ENCODE measurements around the gene IRF3. TPM values are rescaled to one million over a fixed set of nuclear protein-coding genes. Genes with fewer than 3 reads are reported as not detected.

The IRF3 gene
- total RNA-seq, 2 experiments from 2014 or later: 90.8 to 108 TPM

DNA sequence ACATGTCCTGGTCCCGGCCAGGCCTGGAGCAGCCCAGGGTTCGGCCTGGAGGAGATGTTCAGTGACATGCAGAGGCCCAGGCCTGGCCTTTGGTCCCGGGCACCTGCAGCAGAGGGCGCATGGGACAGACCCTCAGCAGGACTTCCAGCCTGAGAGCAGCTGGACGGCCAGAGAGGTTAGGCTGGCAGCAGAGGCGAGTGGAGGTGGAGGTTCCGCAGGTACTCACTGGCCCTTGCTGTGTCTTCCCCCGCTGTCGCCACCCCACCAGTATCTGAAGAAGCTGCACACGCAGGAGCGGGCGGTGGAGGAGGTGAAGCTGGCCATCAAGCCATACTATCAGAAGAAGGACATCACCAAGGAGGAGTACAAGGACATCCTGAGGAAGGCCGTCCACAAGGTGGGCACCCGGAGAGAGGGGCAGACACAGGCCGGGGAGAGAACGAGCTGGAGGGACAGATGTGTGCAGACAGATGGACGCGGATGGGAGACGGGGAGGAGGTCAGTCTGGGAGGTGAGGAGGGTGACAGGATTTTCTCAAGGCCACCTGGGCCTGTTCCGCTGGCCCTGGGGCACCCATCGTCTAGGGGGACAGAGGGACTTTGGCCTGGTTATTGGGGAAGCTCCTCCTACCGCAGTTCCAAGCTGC is 8.0 kb downstream of the IRF3 start:
- Mint-ChIP-seq H3K4me3 (no peak overlapping the region), H3K27ac (no peak overlapping the region), H3K36me3 (ENCODE audit: low read depth) (peaks cover 40% of the 10 kb centered on the region), H3K9me3 (no peaks in the 10 kb centered on the region), H3K27me3 (no peaks in the 10 kb centered on the region), H3K4me1 (ENCODE audit: low read depth) (peaks cover 8% of the 10 kb centered on the region)
- ChIA-PET POLR2A (interaction anchor here (0.6 to 1.8 kb wide), 4 partner anchors 14 to 116 kb away, joined by 3 to 9 read pairs (median 4); partner anchors contain the start of gene SCAF1), CTCF (no interaction called here)
- ATAC-seq (no peak), DNase-seq (no peak)
- intact Hi-C loops (cut with micrococcal nuclease): no loop called here
- TF ChIP-seq, protein P1, sequence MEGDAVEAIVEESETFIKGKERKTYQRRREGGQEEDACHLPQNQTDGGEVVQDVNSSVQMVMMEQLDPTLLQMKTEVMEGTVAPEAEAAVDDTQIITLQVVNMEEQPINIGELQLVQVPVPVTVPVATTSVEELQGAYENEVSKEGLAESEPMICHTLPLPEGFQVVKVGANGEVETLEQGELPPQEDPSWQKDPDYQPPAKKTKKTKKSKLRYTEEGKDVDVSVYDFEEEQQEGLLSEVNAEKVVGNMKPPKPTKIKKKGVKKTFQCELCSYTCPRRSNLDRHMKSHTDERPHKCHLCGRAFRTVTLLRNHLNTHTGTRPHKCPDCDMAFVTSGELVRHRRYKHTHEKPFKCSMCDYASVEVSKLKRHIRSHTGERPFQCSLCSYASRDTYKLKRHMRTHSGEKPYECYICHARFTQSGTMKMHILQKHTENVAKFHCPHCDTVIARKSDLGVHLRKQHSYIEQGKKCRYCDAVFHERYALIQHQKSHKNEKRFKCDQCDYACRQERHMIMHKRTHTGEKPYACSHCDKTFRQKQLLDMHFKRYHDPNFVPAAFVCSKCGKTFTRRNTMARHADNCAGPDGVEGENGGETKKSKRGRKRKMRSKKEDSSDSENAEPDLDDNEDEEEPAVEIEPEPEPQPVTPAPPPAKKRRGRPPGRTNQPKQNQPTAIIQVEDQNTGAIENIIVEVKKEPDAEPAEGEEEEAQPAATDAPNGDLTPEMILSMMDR (IDR thresholded peaks at IDR 0.05): no peak

DNA sequence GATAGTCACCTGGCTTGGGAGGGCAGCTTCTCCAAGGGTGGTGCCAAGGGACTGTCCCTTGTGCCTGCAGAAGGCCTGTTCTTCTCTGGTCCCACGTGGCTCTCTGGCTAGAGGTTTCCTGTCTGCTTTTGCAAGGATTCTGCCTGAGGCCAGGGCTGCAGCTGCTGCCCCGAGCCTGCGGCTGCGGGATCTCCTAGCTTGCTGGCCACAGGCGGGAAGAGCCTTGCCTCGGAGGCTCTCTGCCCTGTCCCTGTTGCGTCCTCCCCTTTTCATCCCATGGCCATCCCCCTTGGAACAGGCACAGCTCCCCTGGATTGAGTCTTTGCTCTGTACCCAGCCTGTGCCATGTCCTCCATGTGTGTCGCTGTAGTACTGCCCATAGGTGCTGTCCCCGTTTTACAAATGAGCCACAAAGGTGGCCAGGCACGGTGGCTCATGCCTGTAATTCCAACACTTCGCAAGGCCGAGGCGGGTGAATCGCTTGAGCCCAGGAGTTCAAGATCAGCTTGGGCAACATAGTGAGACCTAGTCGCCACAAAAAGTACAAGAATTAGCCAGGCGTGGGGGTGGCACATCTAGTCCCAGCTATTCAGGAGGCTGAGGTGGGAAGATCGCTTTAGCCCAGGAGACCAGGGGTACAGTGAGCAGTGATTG is 9.1 kb downstream of the IRF3 start:
- Mint-ChIP-seq H3K27ac (no peak overlapping the region), H3K4me1 (ENCODE audit: low read depth) (peaks cover 5% of the 10 kb centered on the region), H3K9me3 (no peaks in the 10 kb centered on the region), H3K36me3 (ENCODE audit: low read depth) (peaks cover 34% of the 10 kb centered on the region), H3K27me3 (no peaks in the 10 kb centered on the region), H3K4me3 (no peak overlapping the region)
- ATAC-seq: no peak
- TF ChIP-seq, protein P1 (IDR thresholded peaks at IDR 0.05): no peak
- ChIA-PET CTCF (interaction anchor here (1.3 kb wide), 1 partner anchor 16 kb away, joined by 4 read pairs; no protein-coding TSS in a partner anchor), POLR2A (interaction anchor here (0.6 to 1.8 kb wide), 8 partner anchors 9 to 347 kb away, joined by 3 to 9 read pairs (median 3); partner anchors contain the start of genes BCL2L12, IRF3 and SCAF1)
- intact Hi-C loops (cut with micrococcal nuclease): no loop called here
- DNase-seq: no peak

DNA sequence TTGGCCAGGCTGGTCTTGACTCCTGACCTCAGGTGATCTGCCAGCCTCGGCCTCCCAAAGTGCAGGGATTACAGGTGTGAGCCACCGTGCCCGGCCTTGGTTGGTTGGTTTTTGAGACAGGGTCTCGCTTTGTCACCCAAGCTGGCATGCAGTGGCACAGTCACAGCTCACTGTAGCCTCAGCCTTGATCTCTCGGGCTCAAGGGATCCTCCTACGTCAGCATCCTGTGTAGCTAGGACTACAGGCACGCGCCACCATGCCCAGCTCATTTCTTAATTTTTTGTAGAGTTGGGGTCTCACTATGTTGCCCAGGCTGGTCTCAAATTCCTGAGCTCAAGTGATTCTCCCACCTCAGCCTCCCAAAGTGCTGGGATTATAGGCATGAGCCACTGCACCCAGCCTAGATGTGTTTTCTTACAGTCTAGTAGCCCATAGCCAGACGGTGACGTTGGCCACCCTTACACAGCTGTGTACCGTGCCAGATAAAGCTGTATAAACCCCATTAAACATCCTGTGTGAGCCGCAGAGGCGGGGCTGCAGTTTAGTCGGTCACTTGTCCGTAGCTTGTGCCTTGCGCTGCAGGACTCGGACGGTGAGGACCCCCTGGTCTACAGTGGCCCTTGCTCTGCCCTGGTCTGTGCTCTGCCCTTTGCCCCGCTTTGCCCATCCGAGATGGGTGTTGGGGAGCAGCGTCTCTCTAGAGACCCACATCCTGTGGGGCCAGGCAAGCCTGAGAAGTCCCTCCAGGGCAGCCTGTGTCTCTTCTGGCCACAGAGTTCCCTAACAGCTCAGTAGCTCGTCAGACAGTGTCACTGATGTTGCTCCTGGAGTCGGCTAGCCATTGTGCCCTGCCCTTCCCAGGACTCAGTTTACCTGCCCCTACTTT is 9.8 kb downstream of the IRF3 start:
- H3K36me3 Mint-ChIP-seq (ENCODE audit: low read depth): peaks cover 36% of the 10 kb centered on the region
- no peaks in the 10 kb centered on the region for H3K9me3 Mint-ChIP-seq
- CTCF ChIA-PET: interaction anchor here (0.8 to 1.3 kb wide), 3 partner anchors 17 to 61 kb away, joined by 3 to 4 read pairs (median 3); no protein-coding TSS in a partner anchor
- no peak overlapping the region for H3K27ac Mint-ChIP-seq
- no peak overlapping the region for H3K4me3 Mint-ChIP-seq
- no peak for ATAC-seq
- POLR2A ChIA-PET: interaction anchor here (0.8 to 1.8 kb wide), 8 partner anchors 8 to 348 kb away, joined by 3 to 9 read pairs (median 3); partner anchors contain the start of genes BCL2L12, IRF3 and SCAF1
- TF ChIP-seq, protein P1 (IDR thresholded peaks at IDR 0.05): no peak
- no peak for DNase-seq
- peaks cover 5% of the 10 kb centered on the region for H3K4me1 Mint-ChIP-seq (ENCODE audit: low read depth)
- no peaks in the 10 kb centered on the region for H3K27me3 Mint-ChIP-seq
- intact Hi-C loops (cut with micrococcal nuclease): no loop called here

DNA sequence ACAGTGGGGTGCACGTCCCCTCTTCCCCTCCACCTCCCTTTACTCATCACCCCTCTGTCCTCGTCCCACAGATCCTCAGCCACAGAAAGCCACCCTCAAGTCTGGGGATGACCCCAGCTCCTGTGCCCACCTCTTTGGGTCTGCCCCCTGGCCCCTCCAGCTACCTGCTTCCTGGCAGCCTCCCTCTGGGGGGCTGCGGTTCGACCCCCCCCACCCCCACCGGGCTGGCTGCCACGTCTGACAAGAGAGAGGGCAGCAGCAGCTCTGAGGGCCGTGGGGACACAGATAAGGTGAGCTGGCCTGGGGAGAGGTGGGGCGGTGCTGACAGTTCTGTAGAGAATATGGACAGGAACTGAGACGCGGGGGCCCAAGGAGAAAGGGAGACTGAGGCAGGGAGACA is 11.1 kb downstream of the IRF3 start:
- no peaks in the 10 kb centered on the region for H3K27me3 Mint-ChIP-seq
- ATAC-seq (no peak), DNase-seq (no peak)
- peaks cover 2% of the 10 kb centered on the region for H3K4me1 Mint-ChIP-seq (ENCODE audit: low read depth)
- intact Hi-C loops (cut with micrococcal nuclease): no loop called here
- TF ChIP-seq, protein P1 (IDR thresholded peaks at IDR 0.05): no peak
- no peak overlapping the region for H3K27ac Mint-ChIP-seq
- no peaks in the 10 kb centered on the region for H3K9me3 Mint-ChIP-seq
- no peak overlapping the region for H3K4me3 Mint-ChIP-seq
- POLR2A ChIA-PET: no interaction called here
- H3K36me3 Mint-ChIP-seq (ENCODE audit: low read depth): peaks cover 32% of the 10 kb centered on the region
- CTCF ChIA-PET: no interaction called here
